GM18519 (cell line): Measurements from ENCODE around the gene ABL2.
"Not testable (repeated sequence)": the region's sequence is repeated elsewhere in the genome, so short reads cannot be mapped to it uniquely, and the experiment has no call there.

Experiments
- ATAC-seq: cut with Tn5 transposase; IDR thresholded peaks from one replicate; pipeline ENCODE4 v1.9.1; 2021; ENCODE audit warnings: mild to moderate bottlenecking, moderate library complexity; ENCODE audit not compliant: unreplicated experiment, low FRiP score

The ABL2 gene

GRCh38 chr1:179221121-179221520 is 8.4 kb downstream of the ABL2 start:
- not testable (repeated sequence) for ATAC-seq

DNA sequence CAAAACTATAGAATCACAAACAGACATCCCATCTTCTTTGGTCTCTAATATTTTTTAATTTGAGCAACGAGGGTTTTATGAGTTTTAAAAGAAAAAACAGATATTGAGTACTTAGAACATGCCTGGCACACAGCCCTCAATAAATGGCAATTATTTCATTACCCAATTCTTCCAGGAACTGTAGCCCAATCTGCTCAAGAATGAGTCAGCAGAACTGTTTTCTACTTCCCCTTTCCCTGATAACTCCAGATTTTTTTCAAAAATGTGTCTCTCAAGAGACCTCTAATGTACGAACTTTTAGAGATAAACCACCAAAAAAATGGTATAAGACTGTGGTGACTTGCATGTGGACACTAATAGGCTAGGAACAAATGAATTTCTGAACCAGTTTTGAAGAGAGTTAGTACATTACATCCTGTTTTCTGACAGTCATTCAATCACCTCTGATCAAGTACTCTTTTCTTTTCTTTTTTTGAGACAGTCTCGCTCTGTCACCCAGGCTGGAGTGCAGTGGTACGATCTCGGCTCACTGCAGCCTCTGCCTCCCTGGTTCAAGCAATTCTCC is 11.5 kb downstream of the ABL2 start:
- ATAC-seq, result no peak

GRCh38 chr1:179213317-179213716 is 16.2 kb downstream of the ABL2 start:
- ATAC-seq, result not testable (repeated sequence)

GRCh38 chr1:179208681-179209477 is 20.6 kb downstream of the ABL2 start:
- ATAC-seq, result no peak

GRCh38 chr1:179206812-179207211 is 22.7 kb downstream of the ABL2 start:
- no peak for ATAC-seq

- no peak for ATAC-seq
Measured at GRCh38 chr1:179205284-179205683, 24.2 kb downstream of the ABL2 start.

GRCh38 chr1:179202161-179202560 is 27.3 kb downstream of the ABL2 start:
- ATAC-seq, result no peak

- no peak for ATAC-seq
Measured at GRCh38 chr1:179200586-179200985, 28.9 kb downstream of the ABL2 start.

GRCh38 chr1:179197690-179198297 is 31.7 kb downstream of the ABL2 start:
- no peak for ATAC-seq

- not testable (repeated sequence) for ATAC-seq
Measured at GRCh38 chr1:179195857-179196256, 33.6 kb downstream of the ABL2 start.

DNA sequence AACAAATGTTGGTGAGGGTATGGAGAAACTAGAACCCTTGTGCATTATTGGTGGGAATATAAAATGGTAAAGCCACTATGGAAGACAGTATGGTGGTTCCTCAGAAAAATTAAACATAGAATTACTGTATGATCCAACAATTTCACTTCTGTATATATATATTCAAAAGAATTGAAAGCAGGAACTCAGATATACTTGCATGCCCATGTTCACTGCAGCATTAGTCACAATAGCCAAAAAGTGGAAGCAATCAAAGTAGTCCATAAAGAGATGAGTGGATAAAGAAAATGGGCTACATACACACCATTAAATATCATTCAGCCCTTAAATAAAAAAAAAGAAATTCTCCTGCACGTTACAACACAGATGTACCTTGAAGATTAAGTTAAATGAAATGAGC is 34.1 kb downstream of the ABL2 start:
- ATAC-seq, result no peak

DNA sequence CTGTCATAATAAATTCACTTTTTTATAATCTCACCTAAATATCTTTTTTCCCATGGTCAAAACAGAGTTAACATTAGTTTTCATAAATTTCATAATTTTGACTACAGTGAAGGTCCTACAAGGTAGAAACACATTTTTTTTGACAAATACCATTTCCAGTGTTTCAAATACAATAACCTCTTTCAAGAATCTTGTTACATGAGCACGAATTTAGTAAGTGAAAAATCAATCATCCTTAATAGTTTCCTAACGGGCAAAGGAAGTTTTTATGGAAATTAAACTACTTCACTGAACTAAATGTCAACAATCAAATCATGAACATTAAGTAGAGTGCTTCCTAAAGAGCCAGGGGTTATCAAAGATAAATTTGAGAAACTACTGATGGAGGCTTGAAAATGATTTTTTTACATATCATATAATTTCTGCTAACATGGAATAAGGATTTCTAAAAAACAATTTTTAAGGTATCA is 35.4 kb downstream of the ABL2 start:
- no peak for ATAC-seq

GRCh38 chr1:179190861-179191260 is 38.6 kb downstream of the ABL2 start:
- ATAC-seq, result no peak

DNA sequence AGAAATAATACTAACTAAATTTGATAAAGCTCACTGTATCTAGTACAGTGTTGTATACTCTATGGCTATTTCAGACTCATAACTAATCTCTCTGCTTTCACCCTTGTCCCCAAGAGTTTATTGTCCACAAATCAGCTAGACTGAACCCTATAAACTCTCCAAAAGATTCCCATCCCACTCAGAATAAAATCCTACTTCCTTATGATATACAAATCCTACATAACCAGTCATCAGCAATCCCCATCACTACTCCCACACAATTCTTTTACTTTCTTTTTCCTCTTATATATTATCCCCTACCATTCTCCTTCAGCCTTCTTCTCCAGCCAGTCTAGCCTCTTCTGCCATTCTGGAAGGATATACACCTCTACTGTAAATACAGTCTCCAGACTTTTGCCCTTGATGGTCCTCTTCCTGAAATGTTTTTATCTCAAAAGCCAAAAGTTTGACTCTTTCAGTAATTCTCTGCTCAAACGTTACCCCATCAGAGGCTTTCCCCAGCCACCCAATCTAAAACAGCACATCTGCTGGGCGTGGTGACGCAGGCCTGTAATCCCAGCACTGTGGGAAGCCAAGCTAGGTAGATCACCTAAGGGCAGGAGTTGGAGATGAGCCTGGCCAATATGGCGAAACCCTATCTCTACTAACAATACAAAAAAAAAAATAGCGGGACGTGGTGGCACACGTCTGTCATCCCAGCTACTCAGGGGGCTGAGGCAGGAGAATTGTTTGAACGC is 41.6 kb downstream of the ABL2 start:
- no peak for ATAC-seq

DNA sequence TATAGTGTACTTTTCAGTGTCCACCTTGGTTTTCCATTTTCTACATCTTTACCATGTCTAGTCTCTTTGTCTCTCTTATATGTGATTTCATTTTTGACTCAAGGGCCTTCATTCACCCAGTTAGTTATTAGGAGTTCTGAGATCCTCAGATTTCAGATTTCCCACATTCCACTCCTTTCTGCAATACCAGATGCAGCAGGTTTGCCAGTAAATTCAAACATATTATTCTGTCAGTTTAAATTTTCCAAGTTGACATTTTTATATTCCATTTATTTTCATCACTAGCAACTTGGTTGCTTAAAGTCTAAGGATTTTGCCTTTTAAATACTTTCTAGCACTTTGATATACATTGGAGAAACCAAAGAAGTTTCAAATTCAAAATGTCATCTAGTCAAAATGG is 42.4 kb downstream of the ABL2 start:
- no peak for ATAC-seq

DNA sequence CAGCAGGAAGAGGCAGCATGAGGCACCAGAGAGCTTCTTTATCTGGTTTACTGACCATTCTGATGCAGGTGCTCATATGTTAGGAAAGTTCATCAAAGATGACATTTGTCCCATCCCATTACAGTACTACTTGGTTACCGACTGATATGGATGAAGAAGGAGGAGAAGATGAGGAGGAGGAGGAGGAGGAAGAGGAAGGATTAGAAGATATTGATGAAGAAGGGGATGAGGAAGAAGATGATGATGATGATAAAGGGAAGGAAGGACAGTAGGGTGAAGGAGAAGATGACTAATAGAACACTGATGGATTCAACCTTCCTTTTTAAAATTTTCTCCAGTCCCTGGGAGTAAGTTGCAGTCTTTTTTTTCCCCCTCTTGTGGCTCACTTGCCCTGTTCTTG is 45.1 kb downstream of the ABL2 start:
- no peak for ATAC-seq

DNA sequence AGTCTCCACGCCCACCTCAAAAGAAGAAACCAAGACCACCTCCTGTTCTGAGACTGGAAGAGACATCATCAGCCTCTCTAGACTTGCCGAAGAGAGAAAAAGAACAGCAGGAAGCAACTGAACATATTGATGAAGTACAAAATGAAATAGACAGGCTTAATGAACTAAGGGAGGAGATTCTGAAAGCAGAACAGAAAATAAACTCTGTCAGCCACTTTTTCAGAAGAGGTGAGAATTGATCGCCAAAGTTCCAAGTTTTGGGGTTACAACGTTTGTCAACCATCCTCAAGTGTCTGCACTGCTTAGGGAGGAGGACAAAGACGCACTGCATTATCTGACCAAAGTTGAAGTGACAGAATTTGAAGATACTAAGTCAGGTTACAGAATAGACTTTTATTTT is 45.6 kb downstream of the ABL2 start:
- ATAC-seq, result no peak

- ATAC-seq, result no peak
Measured at GRCh38 chr1:179178950-179179349, 50.5 kb downstream of the ABL2 start.

DNA sequence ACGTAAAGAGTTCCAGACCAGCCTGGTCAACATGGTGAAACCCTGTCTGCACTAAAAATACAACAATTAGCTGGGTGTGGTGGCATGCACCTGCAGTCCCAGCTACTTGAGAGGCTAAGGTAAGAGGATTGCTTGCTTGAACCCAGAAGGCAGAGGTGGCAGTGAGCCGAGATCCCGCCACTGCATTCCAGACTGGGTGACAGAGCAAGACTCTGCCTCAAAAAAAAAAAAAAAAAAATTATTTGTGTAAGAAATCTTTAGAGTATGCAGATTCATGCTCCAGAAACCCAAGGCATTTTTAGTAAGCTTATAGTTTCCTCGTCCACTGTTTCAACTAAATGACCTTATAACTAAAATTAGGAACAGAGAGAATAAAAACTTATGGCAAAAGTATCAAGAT is 51.3 kb downstream of the ABL2 start:
- no peak for ATAC-seq

GRCh38 chr1:179177615-179178014 is 51.9 kb downstream of the ABL2 start:
- ATAC-seq, result no peak

DNA sequence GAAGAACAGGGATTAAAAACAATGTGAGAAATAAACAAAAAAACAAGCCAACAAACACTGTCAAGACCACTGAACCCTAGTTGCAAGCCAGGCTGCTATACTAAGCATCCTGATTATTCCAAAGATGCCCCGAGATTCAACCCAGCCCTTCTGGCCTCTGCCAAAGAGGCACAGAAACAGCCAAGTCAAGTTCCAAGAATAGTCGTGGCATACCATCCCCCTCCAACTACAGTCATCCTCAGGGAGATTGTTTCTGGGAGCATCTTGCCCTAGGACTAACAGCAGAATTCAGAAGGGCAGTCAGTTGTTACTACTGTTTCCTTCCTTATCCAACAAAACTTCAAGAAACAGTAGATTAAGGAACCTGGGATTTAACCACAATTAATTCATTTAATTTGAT is 52.3 kb downstream of the ABL2 start:
- ATAC-seq, result no peak
